Activated CD4-positive, alpha-beta T cell treated with anti-CD3 and anti-CD28 coated beads, Interleukin-2, amount 50 U/mL, for 48 hours (primary cell): ENCODE data around the gene JPT2.

Source experiments
- DNase-seq, 2 experiments: peaks; one replicate each; pipeline ENCODE4 v3.0.0-alpha.2; 2020

JPT2 gene, protein sequence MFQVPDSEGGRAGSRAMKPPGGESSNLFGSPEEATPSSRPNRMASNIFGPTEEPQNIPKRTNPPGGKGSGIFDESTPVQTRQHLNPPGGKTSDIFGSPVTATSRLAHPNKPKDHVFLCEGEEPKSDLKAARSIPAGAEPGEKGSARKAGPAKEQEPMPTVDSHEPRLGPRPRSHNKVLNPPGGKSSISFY

GRCh38 chr16:1677942-1678499 lies at the start of gene JPT2:
TSS of gene JPT2 (plus strand) at chr16:1678279. CDS start at chr16:1678313, 34 bp downstream.
- peak; percentile 96 to 97 for DNase-seq

GRCh38 chr16:1630450-1631213 lies 47.4 kb upstream of the JPT2 start:
- no peak for DNase-seq

DNA sequence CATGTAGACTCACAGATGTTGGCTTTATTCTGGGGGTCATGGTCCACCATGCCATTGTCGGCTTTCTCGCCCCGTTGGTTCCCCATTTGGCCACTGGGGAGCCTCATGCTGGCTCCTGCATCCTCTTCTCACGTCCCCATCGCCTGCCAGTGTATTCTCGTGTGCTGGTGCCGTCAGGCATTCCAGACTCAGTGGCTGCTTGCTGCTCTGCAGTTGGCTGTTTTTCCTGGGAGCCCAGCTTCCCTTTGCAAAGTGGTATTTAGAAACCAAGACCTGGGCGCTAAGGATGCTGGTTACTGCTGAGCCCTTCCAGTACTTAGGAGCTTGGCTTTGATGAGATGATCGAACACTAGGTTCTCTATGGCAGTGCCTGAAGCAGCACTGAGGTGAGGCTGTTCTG lies 46.8 kb upstream of the JPT2 start:
- no peak for DNase-seq

- no peak for DNase-seq
Observed at GRCh38 chr16:1631931-1632637, 46.0 kb upstream of the JPT2 start.

DNA sequence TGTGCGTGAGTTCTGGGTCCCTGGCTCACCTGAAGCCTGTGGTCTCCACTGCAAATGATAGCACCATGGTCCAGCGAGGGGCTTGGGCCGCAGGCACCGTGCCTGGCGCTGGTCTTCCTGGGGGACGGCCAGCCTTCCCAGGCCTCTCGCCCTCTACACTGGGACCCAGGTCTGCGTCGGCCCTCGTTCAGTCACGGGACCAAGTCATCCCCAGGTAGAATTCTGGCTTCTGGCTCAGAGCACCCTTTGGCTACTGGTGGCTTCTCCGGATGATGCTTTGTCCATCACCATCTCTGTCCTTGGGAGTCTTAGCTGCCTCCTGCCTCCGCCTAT lies 45.5 kb upstream of the JPT2 start:
- no peak for DNase-seq

DNA sequence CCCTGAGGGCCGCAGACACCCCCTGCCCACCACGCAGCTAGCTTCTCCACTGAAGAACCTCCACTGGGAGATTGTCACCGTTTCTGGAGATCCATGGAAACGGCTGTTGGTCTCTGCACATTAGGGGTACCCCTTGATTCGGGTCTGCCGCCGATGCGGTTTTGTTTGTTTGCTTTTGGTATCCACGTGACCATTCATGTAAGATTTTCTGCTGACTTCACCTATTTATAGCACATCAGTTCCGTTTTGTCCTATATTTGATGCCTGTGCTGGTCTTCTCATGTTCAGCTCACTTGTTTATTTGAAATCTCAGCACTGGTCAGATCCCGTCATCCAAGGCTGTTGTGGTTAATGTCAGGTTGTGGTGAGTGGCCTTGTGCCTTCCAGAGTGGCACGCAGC lies 44.8 kb upstream of the JPT2 start:
- DNase-seq, result no peak

GRCh38 chr16:1634541-1634940 lies 43.5 kb upstream of the JPT2 start:
- DNase-seq, result no peak

DNA sequence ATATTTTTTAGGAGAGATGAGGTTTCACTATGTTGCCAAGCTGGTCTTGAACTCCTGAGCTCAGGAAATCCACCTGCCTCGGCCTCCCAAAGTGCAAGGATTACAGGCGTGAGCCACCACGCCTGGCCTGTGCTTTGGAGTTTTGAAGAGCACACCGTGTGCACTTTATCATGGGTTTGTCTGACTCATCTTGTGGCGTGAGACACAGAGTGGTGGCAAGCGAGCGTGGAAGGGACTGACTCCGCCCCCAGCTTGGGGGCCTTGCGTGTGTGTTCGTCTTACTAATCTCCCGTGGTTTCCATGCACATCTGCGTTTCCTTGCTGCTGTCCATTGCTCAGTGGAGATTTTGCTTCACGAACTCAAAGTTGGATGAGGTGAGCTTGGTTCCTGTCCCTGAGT lies 43.0 kb upstream of the JPT2 start:
- peak in 1 of 2 experiments; percentile 14 for DNase-seq

DNA sequence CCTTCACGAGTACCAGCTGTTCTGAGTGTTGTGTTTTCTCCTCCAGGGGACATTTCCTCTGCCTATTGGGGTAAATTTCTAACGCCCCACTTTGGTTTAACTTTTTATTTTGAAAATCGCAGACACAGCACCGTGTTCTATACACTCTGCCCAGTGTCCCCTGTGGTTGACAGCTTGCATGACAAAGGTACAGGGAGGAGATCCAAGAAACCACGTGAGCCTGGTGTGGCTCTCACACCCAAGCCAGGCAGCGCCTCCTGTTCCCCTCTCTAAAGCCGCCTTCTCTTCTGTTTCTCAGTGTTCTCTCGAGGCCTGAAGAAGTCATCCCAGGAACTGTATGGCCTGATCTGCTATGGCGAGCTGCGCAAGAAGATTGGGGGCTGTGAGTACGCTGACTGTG lies 40.6 kb upstream of the JPT2 start:
- no peak for DNase-seq

- DNase-seq, result no peak
Observed at GRCh38 chr16:1638757-1639156, 39.3 kb upstream of the JPT2 start.

DNA sequence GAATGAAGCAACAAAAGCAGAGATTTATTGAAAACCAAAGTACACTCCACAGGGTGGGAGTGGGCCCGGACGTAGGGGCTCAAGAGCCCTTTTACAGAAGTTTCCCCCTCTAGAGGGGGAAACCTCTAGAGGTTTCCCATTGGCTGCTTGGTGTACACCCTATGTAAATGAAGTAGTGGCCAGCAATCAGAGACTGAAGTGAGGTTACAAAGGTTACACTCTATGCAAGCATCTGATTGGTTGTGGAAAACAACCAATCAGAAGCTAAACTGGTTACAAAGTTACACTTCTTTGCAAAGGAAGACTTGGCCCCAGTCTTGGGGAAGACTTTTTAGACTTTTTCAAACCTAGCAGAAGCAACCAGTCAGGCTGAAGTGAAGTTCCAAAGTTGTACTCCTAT lies 38.8 kb upstream of the JPT2 start:
- no peak for DNase-seq

GRCh38 chr16:1639860-1640259 lies 38.2 kb upstream of the JPT2 start:
- no peak for DNase-seq

DNA sequence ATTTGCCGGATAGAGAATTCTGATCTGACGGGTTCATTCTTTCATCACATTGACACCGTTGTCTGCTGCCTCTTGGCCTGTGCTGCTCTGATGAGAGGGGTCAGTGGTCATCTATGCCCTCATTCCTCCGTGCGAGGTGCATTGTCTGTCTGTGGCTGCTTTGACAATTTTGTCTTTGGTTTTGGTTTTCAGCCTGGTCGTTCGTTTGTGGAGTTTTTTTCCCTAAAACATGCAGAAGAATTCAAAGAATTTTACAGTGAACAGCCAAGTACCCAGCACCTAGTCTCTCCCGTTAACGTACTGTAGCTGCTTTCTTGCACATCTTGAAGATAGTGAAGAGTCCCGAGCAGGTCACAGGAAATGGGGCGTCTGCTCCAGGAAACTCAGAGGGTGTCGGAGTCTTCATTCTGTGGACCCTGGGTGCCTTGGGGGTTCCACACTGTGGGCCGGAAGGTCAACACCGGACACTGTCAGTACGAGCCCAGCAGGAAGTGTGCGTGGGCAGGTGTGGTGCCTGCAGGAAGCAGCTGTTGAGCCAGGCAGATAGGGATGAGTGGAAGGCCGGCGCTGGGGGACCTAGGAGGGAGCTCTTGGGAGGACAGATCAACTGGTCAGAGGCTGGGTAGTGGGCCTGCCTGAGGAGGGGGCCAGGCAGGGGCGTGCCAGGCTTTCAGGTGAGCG lies 37.7 kb upstream of the JPT2 start:
- DNase-seq, result no peak

GRCh38 chr16:1641261-1641660 lies 36.8 kb upstream of the JPT2 start:
- no peak for DNase-seq

DNA sequence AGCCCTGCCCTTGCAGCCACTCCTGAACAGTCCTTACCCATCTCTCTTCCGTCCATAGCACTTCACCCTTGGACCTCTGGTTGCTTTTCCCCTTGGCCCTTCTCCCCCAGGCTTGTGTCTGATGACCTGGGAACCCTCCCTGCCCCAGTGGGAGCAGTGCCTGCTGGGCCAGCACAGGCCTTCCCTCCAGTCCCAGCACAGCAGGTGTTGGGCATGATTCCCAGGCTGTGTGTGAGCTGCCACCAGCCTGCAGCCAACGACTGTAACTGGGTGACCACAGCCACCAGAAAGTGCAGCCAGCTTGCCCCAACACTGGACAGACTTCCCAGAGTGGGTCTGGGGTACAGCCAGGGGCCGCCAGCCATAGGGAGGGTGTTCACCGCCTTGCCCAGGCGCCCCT lies 35.9 kb upstream of the JPT2 start:
- no peak for DNase-seq

DNA sequence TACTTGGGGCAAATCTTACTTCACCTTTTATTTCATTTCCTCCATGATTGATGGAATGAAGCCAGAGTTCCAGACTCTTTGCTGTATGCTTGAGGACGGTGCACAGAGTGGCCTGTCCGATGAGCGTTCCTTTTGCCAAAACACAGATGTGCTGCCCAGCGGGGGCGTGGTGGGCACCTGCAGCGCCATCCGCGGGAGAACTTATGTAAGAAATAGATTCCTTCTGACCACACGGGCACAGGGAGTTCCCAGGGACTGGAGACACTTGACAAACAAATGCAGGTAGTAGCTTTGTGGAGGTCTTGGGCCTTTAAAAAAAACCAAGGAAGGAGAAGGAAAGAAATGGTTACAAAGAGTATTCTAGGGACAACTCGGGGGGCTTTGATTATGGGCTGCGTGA lies 35.3 kb upstream of the JPT2 start:
- DNase-seq, result no peak

DNA sequence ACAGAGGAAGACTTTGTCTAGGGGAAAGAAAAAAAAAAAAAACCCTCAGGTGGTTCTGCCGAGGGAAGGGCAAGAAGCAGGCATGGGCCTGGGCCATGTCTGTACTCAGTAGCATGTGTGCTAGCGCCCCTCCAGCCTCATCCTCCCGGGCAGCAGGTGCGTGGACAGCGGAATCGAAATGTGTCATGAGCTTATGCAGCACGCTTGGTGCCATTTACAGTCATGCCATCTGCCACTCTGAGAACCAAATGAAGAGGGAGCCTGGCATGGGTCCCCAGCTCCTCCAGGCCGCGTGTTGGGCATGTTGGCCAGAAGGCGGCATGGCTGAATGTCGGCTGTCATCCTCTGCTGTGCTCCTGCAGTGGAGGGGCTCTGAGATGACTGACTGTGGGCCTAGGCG lies 34.6 kb upstream of the JPT2 start:
- DNase-seq, result no peak

DNA sequence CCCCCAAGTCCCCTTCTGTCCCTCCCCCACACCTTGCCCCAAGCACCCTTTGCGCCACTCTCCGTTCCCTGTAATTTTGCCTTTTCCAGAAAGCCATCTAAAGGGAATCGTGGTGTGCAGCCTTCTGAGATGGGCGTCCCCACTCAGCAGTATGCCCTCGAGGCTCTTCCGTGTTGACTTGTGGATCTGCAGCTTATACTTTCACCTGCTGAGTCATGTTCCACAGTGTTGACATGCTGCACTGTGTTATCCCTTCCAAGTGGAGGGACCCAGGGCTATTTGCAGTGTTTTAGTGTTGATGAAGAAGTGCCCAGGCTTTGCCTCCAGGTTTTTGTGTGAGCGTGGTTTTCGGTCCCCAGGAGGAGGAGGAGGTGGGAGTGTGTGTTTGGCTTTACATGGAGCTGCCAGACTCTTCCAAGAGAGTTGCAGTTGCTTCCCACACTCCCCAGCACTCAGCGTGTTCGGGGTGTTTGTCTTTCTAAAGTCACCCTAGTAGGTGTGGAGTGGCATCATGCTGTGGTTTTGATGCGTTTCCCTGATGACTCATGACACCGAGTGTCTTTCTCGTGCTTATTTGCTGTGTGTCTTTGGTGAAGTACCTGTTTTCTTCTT lies 32.1 kb upstream of the JPT2 start:
- DNase-seq, result peak; percentile 19 to 36

DNA sequence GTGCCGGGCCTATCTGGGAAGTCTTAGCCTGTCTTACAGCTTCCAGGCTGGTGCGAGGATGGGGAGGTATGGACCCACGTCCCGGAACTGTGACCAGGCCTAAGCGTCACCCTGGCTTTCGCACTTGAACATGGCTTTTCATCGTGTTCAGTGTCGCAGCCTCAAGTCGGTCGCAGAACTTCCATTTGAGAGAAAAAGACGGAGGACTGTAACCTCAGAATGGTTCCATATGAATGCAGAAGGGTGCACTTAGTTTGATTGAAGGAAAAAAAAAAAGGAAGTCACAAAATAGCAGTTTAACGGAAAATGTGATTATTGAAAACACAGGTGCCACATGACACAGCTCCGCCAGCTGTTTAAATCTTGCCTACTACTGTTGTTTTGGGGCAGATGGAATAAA lies 30.2 kb upstream of the JPT2 start:
- DNase-seq, result no peak

- DNase-seq, result no peak
Observed at GRCh38 chr16:1650131-1650530, 27.9 kb upstream of the JPT2 start.

DNA sequence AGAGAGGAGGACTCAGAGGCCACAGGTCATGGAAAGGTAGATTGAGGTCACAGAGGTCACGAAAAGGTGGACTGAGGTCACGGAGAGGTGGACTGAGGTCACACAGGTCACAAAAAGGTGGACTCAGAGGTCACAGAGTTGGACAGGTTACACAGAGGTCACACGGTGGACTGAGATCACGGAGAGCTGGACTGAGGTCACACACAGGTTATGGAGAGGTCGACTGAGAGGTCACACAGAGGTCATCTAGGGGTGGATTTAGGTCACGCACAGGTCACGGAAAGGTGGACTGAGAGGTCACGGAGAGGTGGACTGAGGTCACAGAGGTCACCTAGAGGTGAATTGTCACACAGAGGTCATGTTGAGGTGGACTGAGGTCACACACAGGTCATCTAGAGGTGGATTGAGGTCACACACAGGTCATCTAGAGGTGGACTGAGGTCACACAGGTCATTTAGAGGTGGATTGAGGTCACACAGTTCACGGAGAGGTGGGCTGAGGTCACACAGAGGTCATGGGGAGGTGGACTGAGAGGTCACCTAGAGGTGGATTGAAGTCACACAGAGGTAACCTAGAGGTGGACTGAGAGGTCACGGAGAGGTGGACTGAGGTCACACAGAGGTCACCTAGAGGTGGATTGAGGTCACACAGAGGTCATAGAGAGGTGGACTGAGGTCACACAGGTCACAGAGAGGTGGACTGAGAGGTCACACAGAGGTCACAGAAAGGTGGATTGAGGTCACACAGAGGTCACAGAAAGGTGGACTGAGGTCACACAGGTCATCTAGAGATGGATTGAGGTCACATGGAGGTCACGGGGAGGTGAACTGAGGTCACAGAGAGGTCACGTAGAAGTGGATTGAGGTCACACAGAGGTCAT lies 26.7 kb upstream of the JPT2 start:
- DNase-seq, result no peak

- DNase-seq, result no peak
Observed at GRCh38 chr16:1651974-1652312, 26.1 kb upstream of the JPT2 start.
